BE2C (cell line): ENCODE measurements around the gene RSAD2.

Experiments
- DNase-seq: peaks from one replicate; pipeline ENCODE4 v3.0.0-alpha.2; 2020
- H3K27me3 ChIP-seq: fragments of 250-450 bp; sonication (Bioruptor Pico); 2 replicates; pipeline ENCODE4 v1.5.1; 2020; ENCODE audit warnings: mild to moderate bottlenecking
- H3K36me3 ChIP-seq: fragments of 250-450 bp; sonication (Bioruptor Pico); 2 replicates; pipeline ENCODE4 v1.5.1; 2020; ENCODE audit warnings: mild to moderate bottlenecking
- H3K4me1 ChIP-seq: fragments of 250-450 bp; sonication (Bioruptor Pico); 2 replicates; pipeline ENCODE4 v1.5.1; 2020
- H3K4me3 ChIP-seq: 2 replicates; pipeline ENCODE4 v1.5.1; 2011; ENCODE audit warnings: low read depth, low read length
- H3K9me3 ChIP-seq: fragments of 250-450 bp; sonication (Bioruptor Pico); 2 replicates; pipeline ENCODE4 v1.5.1; 2020
- CTCF ChIP-seq: IDR thresholded peaks from 2 replicates; pipeline ENCODE4 v1.5.1; 2012; ENCODE audit warnings: mild to moderate bottlenecking, low read depth, low read length

Gene RSAD2

GRCh38 chr2:6866275-6866671 lies 11.3 kb upstream of the RSAD2 start:
- Histone ChIP-seq H3K27me3 (peaks cover 2% of the 10 kb centered on the region), H3K4me3 (peak overlapping the region; percentile 65), H3K9me3 (no peaks in the 10 kb centered on the region), H3K36me3 (no peaks in the 10 kb centered on the region), H3K4me1 (peaks cover 10% of the 10 kb centered on the region)
- TF ChIP-seq CTCF = peak; percentile 72
- peak; percentile 33 for DNase-seq

- no peaks in the 10 kb centered on the region for H3K9me3 ChIP-seq
- no peak for DNase-seq
- peaks cover 7% of the 10 kb centered on the region for H3K27me3 ChIP-seq
- no peaks in the 10 kb centered on the region for H3K36me3 ChIP-seq
- no peak overlapping the region for H3K4me3 ChIP-seq
- H3K4me1 ChIP-seq = peaks cover 10% of the 10 kb centered on the region
- no peak for TF ChIP-seq CTCF
Measured at GRCh38 chr2:6866982-6867381, 10.6 kb upstream of the RSAD2 start.

- H3K27me3 ChIP-seq = peaks cover 7% of the 10 kb centered on the region
- no peak for TF ChIP-seq CTCF
- no peak for DNase-seq
- H3K9me3 ChIP-seq = no peaks in the 10 kb centered on the region
- H3K4me1 ChIP-seq = no peaks in the 10 kb centered on the region
- H3K4me3 ChIP-seq = no peak overlapping the region
- H3K36me3 ChIP-seq = no peaks in the 10 kb centered on the region
Measured at GRCh38 chr2:6872394-6872793, 5.2 kb upstream of the RSAD2 start.

GRCh38 chr2:6874032-6874431 lies 3.5 kb upstream of the RSAD2 start:
- Histone ChIP-seq H3K9me3 (no peaks in the 10 kb centered on the region), H3K27me3 (peaks cover 7% of the 10 kb centered on the region), H3K4me1 (no peaks in the 10 kb centered on the region), H3K4me3 (no peak overlapping the region), H3K36me3 (no peaks in the 10 kb centered on the region)
- DNase-seq = no peak
- no peak for TF ChIP-seq CTCF

- H3K4me1 ChIP-seq = no peaks in the 10 kb centered on the region
- no peak overlapping the region for H3K4me3 ChIP-seq
- no peak for DNase-seq
- H3K36me3 ChIP-seq = no peaks in the 10 kb centered on the region
- H3K27me3 ChIP-seq = peaks cover 5% of the 10 kb centered on the region
- no peaks in the 10 kb centered on the region for H3K9me3 ChIP-seq
- no peak for TF ChIP-seq CTCF
Measured at GRCh38 chr2:6876309-6876708, 1.3 kb upstream of the RSAD2 start.

GRCh38 chr2:6878549-6878948 lies 972 bp downstream of the RSAD2 start:
- Histone ChIP-seq H3K36me3 (no peaks in the 10 kb centered on the region), H3K4me1 (no peaks in the 10 kb centered on the region), H3K9me3 (no peaks in the 10 kb centered on the region), H3K4me3 (no peak overlapping the region), H3K27me3 (no peaks in the 10 kb centered on the region)
- no peak for DNase-seq
- no peak for TF ChIP-seq CTCF
